Endothelial cell of hepatic sinusoid (primary cell): ENCODE results near the gene RETREG1.

Experiments used
- in situ Hi-C: cut with HindIII; loops from 2 replicates; pipeline ENCODE4 v1.10.0; 2017; ENCODE audit warnings: low sequenced_read_pairs

The RETREG1 gene

GRCh38 chr5:16558984-16559629, 57.7 kb downstream of the RETREG1 start:
- in situ Hi-C loops: no loop called here

- in situ Hi-C loops: no loop called here
These were observed 59.3 kb downstream of the RETREG1 start for GRCh38 chr5:16557477-16557876.

GRCh38 chr5:16554110-16554509, 62.7 kb downstream of the RETREG1 start:
- in situ Hi-C loops: no loop called here

- in situ Hi-C loops: no loop called here
These were observed 64.0 kb downstream of the RETREG1 start for GRCh38 chr5:16552666-16553343.

- in situ Hi-C loops: no loop called here
These were observed 65.2 kb downstream of the RETREG1 start for GRCh38 chr5:16551628-16552027.

GRCh38 chr5:16550316-16550952, 66.4 kb downstream of the RETREG1 start:
- in situ Hi-C loops: no loop called here

- in situ Hi-C loops: loop anchor here (5.0 to 10.0 kb wide), 3 partner anchors 82 to 385 kb away; partner anchors contain the start of gene ZNF622
These were observed 67.1 kb downstream of the RETREG1 start for GRCh38 chr5:16549491-16550206.

GRCh38 chr5:16548812-16549211, 68.0 kb downstream of the RETREG1 start:
- in situ Hi-C loops: loop anchor here (5.0 to 10.0 kb wide), 3 partner anchors 82 to 384 kb away; partner anchors contain the start of gene ZNF622

GRCh38 chr5:16548115-16548514, 68.7 kb downstream of the RETREG1 start:
- in situ Hi-C loops: loop anchor here (5.0 to 10.0 kb wide), 3 partner anchors 81 to 383 kb away; partner anchors contain the start of gene ZNF622

- in situ Hi-C loops: loop anchor here (5.0 to 10.0 kb wide), 3 partner anchors 80 to 383 kb away; partner anchors contain the start of gene ZNF622
These were observed 69.5 kb downstream of the RETREG1 start for GRCh38 chr5:16547200-16547842.

GRCh38 chr5:16546732-16547131, 70.1 kb downstream of the RETREG1 start:
- in situ Hi-C loops: loop anchor here (5.0 to 10.0 kb wide), 3 partner anchors 79 to 382 kb away; partner anchors contain the start of gene ZNF622

- in situ Hi-C loops: loop anchor here (5.0 to 10.0 kb wide), 3 partner anchors 77 to 380 kb away; partner anchors contain the start of gene ZNF622
These were observed 72.0 kb downstream of the RETREG1 start for GRCh38 chr5:16544607-16545374.

- in situ Hi-C loops: loop anchor here (10.0 kb wide), 1 partner anchor 378 kb away; no protein-coding TSS in a partner anchor
These were observed 73.6 kb downstream of the RETREG1 start for GRCh38 chr5:16543206-16543605.

GRCh38 chr5:16542236-16542635, 74.6 kb downstream of the RETREG1 start:
- in situ Hi-C loops: loop anchor here (10.0 kb wide), 1 partner anchor 377 kb away; no protein-coding TSS in a partner anchor

GRCh38 chr5:16541592-16541991, 75.2 kb downstream of the RETREG1 start:
- in situ Hi-C loops: loop anchor here (10.0 kb wide), 1 partner anchor 377 kb away; no protein-coding TSS in a partner anchor

- in situ Hi-C loops: loop anchor here (10.0 kb wide), 1 partner anchor 376 kb away; no protein-coding TSS in a partner anchor
These were observed 76.4 kb downstream of the RETREG1 start for GRCh38 chr5:16540421-16540820.

- in situ Hi-C loops: no loop called here
These were observed 77.6 kb downstream of the RETREG1 start for GRCh38 chr5:16539169-16539666.

- in situ Hi-C loops: no loop called here
These were observed 78.8 kb downstream of the RETREG1 start for GRCh38 chr5:16538006-16538405.

GRCh38 chr5:16536818-16537217, 80.0 kb downstream of the RETREG1 start:
- in situ Hi-C loops: no loop called here
